ENCODE results near the gene MAPKAPK2. TPM values are rescaled to one million over a fixed set of nuclear protein-coding genes. Genes with fewer than 3 reads are reported as not detected.

Gene MAPKAPK2
- total RNA-seq, 1 experiment from 2014 or later: 72.4 TPM

DNA sequence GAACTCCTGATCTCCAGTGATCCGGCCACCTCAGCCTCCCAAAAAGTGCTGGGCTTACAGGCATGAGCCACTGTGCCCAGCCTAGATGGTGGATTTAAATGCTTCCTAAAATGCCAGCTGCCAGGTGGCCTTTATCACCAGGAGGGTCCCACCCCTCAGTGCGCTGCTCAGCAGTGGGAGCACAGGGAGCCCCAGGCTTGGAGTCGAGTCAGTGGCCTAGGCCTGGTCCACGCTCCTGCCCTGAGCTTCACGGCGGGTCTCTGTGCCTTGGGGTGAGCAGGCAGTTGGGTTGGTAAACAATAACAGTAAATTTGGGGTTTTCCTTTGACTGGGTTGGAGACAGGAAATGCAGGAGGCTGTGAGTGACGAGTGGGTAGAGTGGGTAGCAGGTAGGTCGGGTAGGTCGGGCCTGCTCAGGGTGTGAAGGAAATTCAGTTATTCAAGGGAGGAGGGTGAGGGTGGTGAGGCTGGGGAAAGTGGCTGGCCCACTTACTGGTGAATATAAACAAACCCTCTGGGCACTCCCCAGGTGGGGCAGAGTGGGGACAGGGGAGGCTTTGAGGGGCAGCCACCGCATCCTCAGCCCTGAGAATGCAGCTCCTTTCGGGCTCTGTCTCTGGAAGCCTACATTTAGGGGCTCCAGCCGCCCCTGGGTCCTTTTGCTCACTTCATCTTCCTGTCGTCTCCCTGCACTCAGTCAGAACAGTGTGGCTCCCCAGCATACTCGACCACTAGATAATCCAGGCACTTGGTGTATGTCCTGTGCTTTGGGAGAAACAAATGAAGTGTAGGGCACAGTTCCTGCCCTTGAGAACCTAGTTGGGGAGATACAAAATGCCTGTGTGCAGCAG lies 52.4 kb downstream of the MAPKAPK2 start:
- BruUV-seq (replicated peaks): no TSS peak
- TF ChIP-seq SIN3A (IDR thresholded peaks at IDR 0.05; ENCODE audit: borderline replicate concordance, insufficient read depth, low read depth, low read length) (no peak), TCF7L2 (IDR thresholded peaks at IDR 0.05; ENCODE audit: low read depth, low read length) (no peak), POLR2AphosphoS5 (IDR thresholded peaks at IDR 0.05; ENCODE audit: low read depth, low read length) (no peak)
- TF ChIP-seq, protein P1, sequence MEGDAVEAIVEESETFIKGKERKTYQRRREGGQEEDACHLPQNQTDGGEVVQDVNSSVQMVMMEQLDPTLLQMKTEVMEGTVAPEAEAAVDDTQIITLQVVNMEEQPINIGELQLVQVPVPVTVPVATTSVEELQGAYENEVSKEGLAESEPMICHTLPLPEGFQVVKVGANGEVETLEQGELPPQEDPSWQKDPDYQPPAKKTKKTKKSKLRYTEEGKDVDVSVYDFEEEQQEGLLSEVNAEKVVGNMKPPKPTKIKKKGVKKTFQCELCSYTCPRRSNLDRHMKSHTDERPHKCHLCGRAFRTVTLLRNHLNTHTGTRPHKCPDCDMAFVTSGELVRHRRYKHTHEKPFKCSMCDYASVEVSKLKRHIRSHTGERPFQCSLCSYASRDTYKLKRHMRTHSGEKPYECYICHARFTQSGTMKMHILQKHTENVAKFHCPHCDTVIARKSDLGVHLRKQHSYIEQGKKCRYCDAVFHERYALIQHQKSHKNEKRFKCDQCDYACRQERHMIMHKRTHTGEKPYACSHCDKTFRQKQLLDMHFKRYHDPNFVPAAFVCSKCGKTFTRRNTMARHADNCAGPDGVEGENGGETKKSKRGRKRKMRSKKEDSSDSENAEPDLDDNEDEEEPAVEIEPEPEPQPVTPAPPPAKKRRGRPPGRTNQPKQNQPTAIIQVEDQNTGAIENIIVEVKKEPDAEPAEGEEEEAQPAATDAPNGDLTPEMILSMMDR (IDR thresholded peaks at IDR 0.05): no peak
- TF ChIP-seq, protein P2, sequence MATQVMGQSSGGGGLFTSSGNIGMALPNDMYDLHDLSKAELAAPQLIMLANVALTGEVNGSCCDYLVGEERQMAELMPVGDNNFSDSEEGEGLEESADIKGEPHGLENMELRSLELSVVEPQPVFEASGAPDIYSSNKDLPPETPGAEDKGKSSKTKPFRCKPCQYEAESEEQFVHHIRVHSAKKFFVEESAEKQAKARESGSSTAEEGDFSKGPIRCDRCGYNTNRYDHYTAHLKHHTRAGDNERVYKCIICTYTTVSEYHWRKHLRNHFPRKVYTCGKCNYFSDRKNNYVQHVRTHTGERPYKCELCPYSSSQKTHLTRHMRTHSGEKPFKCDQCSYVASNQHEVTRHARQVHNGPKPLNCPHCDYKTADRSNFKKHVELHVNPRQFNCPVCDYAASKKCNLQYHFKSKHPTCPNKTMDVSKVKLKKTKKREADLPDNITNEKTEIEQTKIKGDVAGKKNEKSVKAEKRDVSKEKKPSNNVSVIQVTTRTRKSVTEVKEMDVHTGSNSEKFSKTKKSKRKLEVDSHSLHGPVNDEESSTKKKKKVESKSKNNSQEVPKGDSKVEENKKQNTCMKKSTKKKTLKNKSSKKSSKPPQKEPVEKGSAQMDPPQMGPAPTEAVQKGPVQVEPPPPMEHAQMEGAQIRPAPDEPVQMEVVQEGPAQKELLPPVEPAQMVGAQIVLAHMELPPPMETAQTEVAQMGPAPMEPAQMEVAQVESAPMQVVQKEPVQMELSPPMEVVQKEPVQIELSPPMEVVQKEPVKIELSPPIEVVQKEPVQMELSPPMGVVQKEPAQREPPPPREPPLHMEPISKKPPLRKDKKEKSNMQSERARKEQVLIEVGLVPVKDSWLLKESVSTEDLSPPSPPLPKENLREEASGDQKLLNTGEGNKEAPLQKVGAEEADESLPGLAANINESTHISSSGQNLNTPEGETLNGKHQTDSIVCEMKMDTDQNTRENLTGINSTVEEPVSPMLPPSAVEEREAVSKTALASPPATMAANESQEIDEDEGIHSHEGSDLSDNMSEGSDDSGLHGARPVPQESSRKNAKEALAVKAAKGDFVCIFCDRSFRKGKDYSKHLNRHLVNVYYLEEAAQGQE (IDR thresholded peaks at IDR 0.05; ENCODE audit: insufficient read depth in 1 of 2, low read depth in 2 of 2, low read length in 1 of 2): no peak
- DNase-seq (ENCODE audit: low read depth, low spot score): no peak
- in situ Hi-C loops (cut with HindIII; ENCODE audit: low pct_unique_long_range_greater_than_20kb, low sequenced_read_pairs): no loop called here
- Histone ChIP-seq H3K27me3 (ENCODE audit: control insufficient read depth, insufficient read depth, low read length) (no peaks in the 10 kb centered on the region), H3K27ac (ENCODE audit: low read length) (no peak overlapping the region), H3K4me3 (ENCODE audit: low read depth in 2 of 2, low read length in 2 of 2) (no peak overlapping the region), H3K9me3 (ENCODE audit: control insufficient read depth, insufficient read depth, low read depth, low read length) (no peaks in the 10 kb centered on the region), H3K4me1 (ENCODE audit: control insufficient read depth, insufficient read depth, low read length) (no peaks in the 10 kb centered on the region), H3K36me3 (ENCODE audit: control insufficient read depth, insufficient read depth, low read length) (no peaks in the 10 kb centered on the region)
- ChIA-PET CTCF (no interaction called here), POLR2A (no interaction called here)
- intact Hi-C loops (cut with micrococcal nuclease; ENCODE audit: unreplicated experiment): loop anchor here (10.0 kb wide), 1 partner anchor 248 kb away; no protein-coding TSS in a partner anchor
- ATAC-seq: no peak

DNA sequence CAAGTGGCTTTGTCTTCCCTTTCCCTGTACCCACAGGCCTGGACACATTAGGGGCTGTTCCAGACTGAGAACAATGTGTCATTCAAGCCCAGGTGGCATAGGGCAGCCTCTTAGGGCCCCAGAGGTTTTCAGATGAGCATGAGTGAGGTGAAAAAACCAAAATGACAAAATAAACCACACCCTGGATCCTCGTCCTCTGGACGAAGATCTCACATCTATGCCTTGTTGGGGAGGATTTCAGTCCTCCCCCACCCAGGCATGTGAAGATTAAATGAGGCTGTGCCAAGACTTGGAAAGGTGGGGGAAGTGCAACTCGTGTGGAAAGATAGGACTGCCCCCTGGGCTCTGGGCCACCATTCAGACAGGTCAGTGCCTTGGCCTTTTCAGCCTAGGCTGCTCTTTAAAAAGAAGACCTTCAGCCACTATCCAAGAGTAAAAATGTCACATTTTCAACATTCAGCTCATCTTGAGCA lies 53.1 kb downstream of the MAPKAPK2 start:
- ChIA-PET CTCF (no interaction called here), POLR2A (no interaction called here)
- intact Hi-C loops (cut with micrococcal nuclease; ENCODE audit: unreplicated experiment) (loop anchor here (10.0 kb wide), 1 partner anchor 247 kb away; no protein-coding TSS in a partner anchor), in situ Hi-C loops (cut with HindIII; ENCODE audit: low pct_unique_long_range_greater_than_20kb, low sequenced_read_pairs) (no loop called here)
- TF ChIP-seq, protein P2 (IDR thresholded peaks at IDR 0.05; ENCODE audit: insufficient read depth in 1 of 2, low read depth in 2 of 2, low read length in 1 of 2): no peak
- TF ChIP-seq POLR2AphosphoS5 (IDR thresholded peaks at IDR 0.05; ENCODE audit: low read depth, low read length) (no peak), TCF7L2 (IDR thresholded peaks at IDR 0.05; ENCODE audit: low read depth, low read length) (no peak), SIN3A (IDR thresholded peaks at IDR 0.05; ENCODE audit: borderline replicate concordance, insufficient read depth, low read depth, low read length) (no peak)
- TF ChIP-seq, protein P1 (IDR thresholded peaks at IDR 0.05): no peak
- Histone ChIP-seq H3K27ac (ENCODE audit: low read length) (no peak overlapping the region), H3K4me1 (ENCODE audit: control insufficient read depth, insufficient read depth, low read length) (no peaks in the 10 kb centered on the region), H3K4me3 (ENCODE audit: low read depth in 2 of 2, low read length in 2 of 2) (no peak overlapping the region), H3K9me3 (ENCODE audit: control insufficient read depth, insufficient read depth, low read depth, low read length) (no peaks in the 10 kb centered on the region), H3K27me3 (ENCODE audit: control insufficient read depth, insufficient read depth, low read length) (no peaks in the 10 kb centered on the region), H3K36me3 (ENCODE audit: control insufficient read depth, insufficient read depth, low read length) (no peaks in the 10 kb centered on the region)
- ATAC-seq: no peak
- no peak for DNase-seq (ENCODE audit: low read depth, low spot score)
- BruUV-seq (replicated peaks): no TSS peak
